ENCODE measurements around the gene CABLES2.

Gene CABLES2

DNA sequence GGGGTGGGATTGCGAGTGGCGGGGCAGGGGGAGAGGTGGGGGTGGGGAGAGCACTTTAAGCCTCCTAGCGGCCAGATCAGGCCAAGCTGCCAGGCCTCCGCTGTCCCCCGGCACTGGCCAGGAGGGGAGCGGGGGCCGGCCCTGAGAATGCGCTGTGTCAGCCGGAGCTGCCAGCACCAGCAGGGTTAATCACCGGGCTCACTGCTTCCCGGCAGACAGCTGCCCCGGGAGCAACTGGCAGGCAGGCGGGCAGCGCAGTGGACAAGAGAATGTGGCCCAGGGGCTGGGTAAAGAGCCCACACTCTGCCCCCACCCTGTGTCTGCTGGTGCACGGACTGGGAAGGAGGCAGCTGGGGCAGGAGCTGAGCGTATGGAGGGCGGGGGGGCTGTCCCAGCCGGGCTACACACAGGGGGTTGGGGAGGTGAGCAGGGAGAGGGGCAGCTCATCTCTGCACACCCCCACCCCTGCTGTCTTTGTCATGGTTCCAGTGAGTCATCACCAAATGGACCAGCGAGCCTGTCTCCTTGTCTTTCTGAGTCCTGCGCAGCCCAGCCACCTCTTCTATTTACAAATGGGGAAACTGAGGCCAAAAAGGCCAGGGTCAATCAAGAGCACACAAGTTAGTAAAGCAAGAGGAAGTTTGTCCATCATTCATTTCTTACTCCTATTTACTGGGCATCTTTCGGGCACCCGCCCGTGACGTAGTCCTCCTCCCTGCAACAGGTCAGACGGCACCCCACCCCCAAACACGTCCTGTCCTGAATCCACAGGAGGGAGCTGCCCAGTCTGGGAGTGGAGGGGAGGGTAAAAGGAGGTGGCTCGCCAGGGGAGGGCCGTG, 37.9 kb downstream of the CABLES2 start:
- DNase-seq: no peak

- DNase-seq: no peak
These were observed 38.6 kb downstream of the CABLES2 start for GRCh38 chr20:62368392-62368975.

DNA sequence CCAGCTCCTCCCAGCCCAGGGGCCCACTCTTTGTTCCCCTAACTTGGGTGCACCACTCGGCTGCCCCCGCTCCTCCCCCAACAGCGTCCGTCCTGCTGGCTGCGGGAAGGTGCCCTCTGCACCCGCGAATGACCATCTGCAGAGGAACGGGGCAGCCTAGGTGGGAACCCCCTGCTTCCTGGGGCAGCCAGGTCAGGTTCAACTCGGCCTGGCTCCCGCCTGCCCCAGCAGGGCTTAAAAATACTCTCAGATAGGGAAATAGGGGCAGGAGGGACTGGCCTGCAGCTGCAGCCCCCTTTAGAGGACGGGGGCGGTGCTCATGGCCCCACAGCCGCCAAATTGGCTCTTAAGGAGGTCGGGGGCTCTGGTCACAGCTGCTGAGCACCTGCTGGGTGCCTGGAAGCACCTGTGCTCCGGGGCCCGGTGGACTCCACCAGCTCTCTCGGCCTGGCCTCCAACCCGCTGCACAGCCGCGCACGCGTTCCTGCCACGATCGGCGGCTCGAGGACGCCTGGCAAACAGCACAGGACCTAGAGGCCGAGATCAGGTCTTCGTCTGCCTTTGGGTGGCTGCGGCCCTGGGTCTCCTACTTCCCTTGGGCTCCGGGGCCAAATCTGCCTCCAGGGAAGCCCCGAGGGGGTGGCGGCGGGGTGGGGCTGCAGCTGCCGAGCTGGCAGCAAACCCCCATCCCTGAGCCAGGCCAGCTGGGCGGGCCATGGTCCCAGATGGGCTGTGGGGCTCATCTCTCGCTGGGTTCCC, 39.3 kb downstream of the CABLES2 start:
- DNase-seq: no peak

GRCh38 chr20:62367136-62367632, 39.9 kb downstream of the CABLES2 start, which contains the start of gene LAMA5:
Gene LAMA5 (minus strand): TSS chr20:62367312. CDS start chr20:62367245, 67 bp downstream.
- no peak for DNase-seq

- no peak for DNase-seq
These were observed 40.5 kb downstream of the CABLES2 start for GRCh38 chr20:62366370-62367135.

GRCh38 chr20:62365814-62366369, 41.2 kb downstream of the CABLES2 start:
- DNase-seq: no peak

DNA sequence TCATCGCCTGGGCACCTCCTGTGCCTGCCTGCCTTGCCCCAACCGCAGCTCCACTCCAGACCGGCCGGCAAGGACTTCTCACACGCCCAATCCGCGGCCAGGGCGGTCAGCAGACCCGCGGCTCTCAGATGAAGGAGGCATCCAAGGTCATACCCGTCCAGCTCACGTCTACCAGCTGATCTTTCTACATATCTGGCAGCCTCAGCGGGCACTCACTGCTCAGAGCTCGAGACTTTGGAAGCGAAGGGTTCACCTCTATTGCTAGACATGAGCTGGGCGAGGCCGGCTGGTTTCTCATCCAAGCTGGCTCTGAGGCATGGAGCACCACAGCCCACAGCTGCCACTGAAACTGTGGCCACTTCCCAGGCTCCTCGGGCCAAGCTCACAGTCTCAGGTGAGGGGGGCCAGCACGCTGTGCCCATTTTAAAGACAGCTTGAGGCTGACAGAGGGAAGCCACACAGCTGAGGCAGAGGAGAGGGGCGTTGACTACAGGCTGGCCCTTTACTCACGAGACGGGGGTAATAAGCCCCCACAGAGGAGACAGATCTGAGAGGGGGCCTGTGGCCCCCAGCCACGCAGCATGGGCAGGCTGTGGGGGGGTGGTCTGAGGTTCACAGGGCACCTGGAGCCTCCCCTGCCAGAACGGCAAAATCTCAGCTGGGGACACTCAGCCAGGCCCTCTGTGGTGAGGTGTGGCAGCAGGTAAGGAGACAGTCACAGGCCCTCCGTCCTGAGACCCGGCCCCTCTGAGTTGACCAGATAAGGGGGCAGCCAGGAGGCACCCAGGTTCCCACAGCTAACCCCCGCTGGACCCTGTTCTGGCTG, 42.0 kb downstream of the CABLES2 start:
- DNase-seq: no peak

DNA sequence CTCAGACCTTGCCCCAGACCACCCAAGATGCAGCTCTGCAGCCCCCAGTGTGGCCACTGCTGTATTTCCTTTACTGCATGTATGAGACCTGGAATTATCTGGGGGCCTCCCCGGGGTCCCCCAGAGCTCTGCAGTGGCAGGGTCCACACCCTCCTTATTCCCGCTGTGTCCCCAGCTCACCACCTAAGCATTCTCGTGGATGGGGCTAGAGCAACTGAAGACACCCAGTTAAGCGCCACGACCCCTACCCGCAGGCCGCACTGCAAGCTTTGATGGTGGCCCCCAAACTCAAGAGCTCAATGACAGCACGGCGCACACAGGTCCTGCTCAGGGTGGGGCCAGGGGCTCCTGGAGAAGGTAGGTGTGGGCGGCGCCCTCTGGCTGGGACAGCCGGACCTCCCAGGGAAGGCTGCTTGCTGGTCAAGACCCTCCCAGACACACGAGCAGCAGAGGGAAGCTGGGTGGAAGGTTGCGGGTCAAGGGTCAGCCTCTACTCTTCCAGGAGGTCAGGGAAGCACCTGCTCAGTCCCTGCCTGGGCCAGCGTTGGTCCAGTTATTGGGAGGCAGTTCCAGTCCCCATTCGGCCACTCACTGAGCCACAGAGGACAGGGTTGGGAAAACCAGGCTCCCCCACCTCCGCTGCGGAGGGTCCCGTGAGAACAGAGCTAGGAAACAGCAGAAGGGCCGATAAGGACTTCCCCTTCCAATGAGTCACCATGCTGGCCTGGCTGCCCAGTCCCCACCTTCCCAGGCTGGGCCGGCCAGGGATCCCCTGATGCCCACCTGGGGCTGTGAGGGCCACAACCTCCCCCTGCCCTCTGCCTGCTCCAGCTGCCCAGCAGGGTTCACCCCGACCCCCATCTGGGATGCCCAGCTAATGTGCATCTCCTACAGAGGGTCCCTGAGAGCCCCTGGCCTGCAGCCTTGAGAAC, 42.9 kb downstream of the CABLES2 start:
- DNase-seq: no peak

DNA sequence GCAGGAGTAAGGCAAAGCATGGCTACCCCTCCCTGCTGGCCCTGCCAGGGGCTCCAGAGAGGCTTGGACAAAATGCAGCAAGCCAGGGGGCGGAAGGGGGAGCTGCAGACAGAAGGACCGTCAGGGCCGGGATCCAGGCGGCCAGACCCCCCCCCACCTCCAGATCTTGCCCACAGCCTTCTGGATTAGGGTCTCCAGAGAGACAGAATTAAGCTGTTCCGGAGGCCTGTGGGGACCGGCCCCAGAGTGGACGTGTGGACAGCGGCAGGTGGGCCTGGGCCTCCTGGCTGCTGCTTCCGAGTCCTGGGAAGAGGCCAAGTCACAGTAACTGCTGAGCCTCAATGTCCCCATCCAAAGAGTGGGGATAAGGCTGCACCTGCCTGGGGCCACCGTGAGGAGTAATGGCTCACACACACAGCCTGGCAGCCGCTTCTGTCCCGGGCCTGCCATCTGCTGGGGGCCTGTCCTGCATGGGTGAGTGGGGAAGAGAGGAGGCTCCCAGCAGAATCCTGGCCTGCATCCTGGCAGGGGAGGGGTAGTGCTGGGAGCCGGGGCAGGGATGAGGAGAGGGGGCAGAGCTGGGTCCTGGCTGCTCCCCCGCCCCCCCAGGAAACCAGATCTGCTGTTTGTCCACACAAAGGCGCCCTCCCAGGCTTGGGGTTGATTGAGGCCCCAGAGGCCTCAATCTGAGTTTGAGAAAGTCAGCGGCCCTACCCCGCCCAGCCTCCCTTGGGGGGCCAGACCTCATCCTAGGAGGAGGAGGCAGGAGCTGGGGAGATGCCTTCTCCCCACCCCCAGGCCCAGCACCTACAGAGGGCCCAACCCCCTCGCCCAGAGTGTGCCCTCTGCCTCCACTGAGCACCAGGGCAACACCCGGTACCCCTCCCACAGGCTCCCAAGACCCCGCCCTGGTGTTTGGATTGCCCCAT, 43.8 kb downstream of the CABLES2 start:
- no peak for DNase-seq

DNA sequence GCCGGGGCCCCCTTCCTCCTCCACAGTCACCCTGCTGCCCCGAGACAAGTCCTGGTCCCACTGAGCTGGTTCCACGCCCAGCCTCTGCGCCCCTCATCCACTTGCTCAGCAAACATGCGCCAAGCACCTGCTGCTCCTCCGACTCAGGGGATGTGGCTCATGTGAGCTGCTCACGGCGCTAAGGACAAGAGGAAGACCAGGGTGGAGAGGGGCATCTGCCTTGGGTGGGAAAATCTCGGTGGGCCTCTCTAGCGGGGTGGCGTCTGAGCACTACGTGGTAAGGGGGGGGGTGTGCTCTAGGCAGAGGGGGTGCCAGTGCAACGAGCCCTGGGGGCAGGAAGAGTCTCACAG, 44.5 kb downstream of the CABLES2 start:
- DNase-seq: no peak

DNA sequence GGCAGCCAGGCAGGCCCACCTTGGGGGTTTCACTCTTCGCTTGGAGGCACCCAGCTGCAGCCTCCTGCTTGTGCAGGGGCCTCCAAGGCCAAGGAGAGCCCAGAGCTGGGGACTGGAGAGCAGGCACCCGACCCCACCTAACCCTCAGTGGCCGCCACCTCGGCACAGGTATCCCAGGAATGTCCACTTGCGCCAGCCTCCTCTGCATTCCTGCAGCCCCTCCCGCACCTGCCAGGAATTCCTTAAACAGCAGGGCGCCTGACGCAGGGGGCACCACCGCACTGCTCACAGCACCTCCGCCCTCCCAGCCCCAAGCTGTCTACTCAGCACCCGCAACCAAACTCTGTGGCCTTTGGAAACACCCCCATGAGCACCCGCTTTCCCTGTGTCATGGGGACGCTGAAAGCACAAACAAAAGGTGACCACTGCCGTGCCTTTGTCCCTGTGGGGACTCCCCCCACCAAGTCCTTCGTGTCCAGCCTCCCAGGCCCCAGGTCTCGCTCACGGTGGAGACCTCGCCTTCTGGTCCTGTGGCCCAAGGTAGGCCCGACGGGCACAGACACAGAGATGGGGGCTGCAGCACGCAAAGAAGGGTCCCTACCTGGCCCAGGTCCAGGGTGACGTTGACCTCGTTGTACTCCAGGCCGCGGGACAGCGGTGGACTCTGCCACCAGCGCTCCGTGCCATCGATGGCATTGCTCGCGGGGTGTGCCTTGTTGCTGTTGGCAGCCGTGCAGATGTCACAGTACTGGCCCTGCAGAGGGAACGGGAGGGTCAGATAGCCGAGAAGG, 45.1 kb downstream of the CABLES2 start:
- DNase-seq: no peak

DNA sequence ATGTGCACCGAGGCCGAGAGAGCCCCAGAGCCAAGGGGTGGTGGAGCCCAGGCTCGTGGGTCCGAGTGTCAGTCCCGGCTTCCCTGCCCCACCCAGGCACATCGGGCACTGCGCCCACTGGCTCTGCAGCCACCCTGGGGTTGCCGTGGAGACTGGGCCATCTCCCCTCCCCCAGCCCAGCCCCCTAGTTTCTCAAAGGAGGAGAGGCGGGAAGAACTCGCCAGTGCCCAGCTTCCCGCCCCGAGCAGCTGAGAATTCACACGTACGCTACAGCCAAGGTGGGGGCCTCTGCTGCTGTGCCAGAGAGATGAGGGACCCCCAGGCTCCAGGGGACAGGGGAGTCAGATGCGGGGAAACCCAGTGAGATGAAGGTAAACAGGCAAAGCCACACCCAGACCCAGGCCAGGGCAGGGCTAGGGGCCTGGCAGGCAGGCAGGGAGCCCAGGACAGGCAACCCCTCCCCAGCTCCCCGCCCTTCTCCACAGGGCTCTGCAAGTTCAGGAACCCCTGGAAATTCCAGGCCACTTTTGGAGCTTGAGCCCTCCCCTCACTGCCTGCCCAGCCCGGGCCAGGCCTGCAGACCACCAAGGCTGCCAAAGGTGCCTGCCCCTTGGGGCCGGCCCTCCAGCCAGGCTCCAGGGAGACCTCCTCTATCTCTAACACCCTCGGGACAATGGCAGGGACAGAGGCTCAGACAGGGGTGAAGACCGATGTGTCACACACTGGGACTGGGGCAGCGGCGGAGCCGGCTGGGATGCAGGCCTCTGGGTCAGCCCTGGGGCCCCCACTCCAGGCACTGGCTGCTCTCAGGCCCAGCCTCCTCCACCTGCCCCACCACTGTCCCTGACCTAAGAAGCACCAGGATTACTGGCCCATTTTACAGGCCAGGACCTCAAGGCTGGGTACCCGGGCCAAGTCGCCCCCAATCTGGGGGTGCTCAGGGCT, 46.0 kb downstream of the CABLES2 start:
- no peak for DNase-seq

GRCh38 chr20:62359491-62360121, 47.5 kb downstream of the CABLES2 start:
- DNase-seq: no peak

- DNase-seq: no peak
These were observed 48.0 kb downstream of the CABLES2 start for GRCh38 chr20:62359043-62359490.

DNA sequence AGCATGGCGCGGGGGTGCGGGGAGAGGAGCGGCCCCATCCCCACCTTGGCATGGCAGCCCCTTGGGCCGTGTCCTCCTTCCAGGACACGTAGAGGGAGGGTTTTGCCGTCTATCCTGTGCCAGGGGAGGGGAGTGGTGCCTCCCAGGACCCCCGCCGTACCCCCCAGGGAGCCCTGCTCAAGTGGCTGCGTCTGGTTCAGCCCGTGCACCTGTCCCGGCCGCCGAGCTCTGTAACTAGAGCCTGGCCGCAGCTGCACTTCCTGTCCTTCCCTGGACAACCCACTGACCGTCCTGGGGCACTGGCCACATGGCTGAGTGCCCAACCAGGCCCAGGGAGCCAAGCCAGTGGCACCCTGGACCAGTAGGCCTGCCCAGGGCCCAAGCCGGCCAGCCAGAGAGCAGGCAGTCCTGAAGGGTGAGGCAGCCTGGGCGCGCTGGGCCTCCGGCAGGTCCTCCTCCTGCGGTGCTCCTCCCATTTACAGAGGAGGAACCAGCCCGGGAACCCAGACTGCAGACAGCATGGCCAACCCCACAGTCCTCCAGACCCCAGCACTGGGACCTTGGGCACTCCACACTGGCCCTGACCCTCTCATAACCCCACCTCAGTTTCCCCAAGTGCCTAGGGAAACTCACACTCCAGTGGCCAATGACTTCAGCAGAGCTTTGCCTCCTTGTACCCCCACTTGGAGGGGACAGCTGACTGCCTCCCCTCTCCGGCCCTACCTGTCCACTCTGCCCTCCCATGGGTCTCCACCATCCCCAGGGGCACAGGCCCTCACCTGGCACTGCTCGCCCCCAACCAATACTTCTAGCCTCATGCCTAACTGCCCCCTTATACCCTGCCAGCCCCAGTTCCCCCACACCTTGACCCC, 48.7 kb downstream of the CABLES2 start:
- DNase-seq: no peak

- DNase-seq: no peak
These were observed 49.4 kb downstream of the CABLES2 start for GRCh38 chr20:62357681-62358080.
